Smooth muscle cell (in vitro differentiated cells): ENCODE results near the gene SMIM38. TPM values are rescaled to one million over a fixed set of nuclear protein-coding genes. Genes with fewer than 3 reads are reported as not detected.

ENCODE experiments used
- DNase-seq: peaks from one replicate; lab custom pipeline; 2025; ENCODE audit not compliant: unreplicated experiment; lab: John Stamatoyannopoulos, UW
- H2AFZ ChIP-seq: fragments of 200-600 bp; sonication (generic); 2 replicates; pipeline ENCODE4 v1.6.0; 2016; ENCODE audit warnings: antibody characterized with exemption, low read depth, mild to moderate bottlenecking
- H3F3A ChIP-seq: fragments of 200-600 bp; sonication (generic); 2 replicates; pipeline ENCODE4 v1.6.0; 2017; ENCODE audit warnings: antibody characterized with exemption, low read depth
- H3K27ac ChIP-seq: fragments of 200-600 bp; sonication (generic); 2 replicates; pipeline ENCODE4 v1.5.1; 2016; ENCODE audit warnings: low read depth, mild to moderate bottlenecking
- H3K27me3 ChIP-seq: fragments of 200-600 bp; sonication (generic); 2 replicates; pipeline ENCODE4 v1.6.1; 2016; ENCODE audit warnings: low read depth, mild to moderate bottlenecking
- H3K36me3 ChIP-seq: fragments of 200-600 bp; sonication (generic); 2 replicates; pipeline ENCODE4 v1.5.1; 2016; ENCODE audit warnings: low read depth
- H3K4me1 ChIP-seq: fragments of 200-600 bp; sonication (generic); 2 replicates; pipeline ENCODE4 v1.5.1; 2016; ENCODE audit warnings: low read depth
- H3K4me2 ChIP-seq: fragments of 200-600 bp; sonication (generic); 2 replicates; pipeline ENCODE4 v1.6.0; 2016; ENCODE audit warnings: mild to moderate bottlenecking
- H3K4me3 ChIP-seq: fragments of 200-600 bp; sonication (generic); 2 replicates; pipeline ENCODE4 v1.5.1; 2016; ENCODE audit warnings: mild to moderate bottlenecking
- H3K79me2 ChIP-seq: fragments of 200-600 bp; sonication (generic); 2 replicates; pipeline ENCODE4 v1.6.0; 2016; ENCODE audit warnings: low read depth, mild to moderate bottlenecking
- H3K9ac ChIP-seq: fragments of 200-600 bp; sonication (generic); 2 replicates; pipeline ENCODE4 v1.6.0; 2016; ENCODE audit warnings: low read depth
- H3K9me3 ChIP-seq: fragments of 200-600 bp; sonication (generic); replicated peaks from 2 replicates; pipeline ENCODE4 v1.5.1; 2016; ENCODE audit warnings: low read depth
- H4K20me1 ChIP-seq: fragments of 200-600 bp; sonication (generic); 2 replicates; pipeline ENCODE4 v1.6.0; 2016; ENCODE audit warnings: low read depth
- WGBS: methylation state at CpG from one replicate; pipeline ENCODE4 v1.1.7; 2016; ENCODE audit warnings: low lambda C conversion rate; 5-methylcytosine and 5-hydroxymethylcytosine counted together
- polyA plus RNA-seq: library from polyadenylated mRNA; unstranded; fragments of >200 nt; fragmentation: Nextera tagmentation; extraction: Ambion mirVana; gene quantifications from 2 replicates; pipeline ENCODE4 v1.2.1, GENCODE V29; 2016
- total RNA-seq: library from RNA; depleted of rRNA; stranded (reverse); fragments of >200 nt; gene quantifications from 2 replicates; pipeline ENCODE4 v1.2.3, GENCODE V29; 2014
- TF ChIP-seq, protein P1 (sequence below): fragments of 200-600 bp; sonication (generic); IDR thresholded peaks from 2 replicates; pipeline ENCODE4 v1.5.1; 2017; ENCODE audit warnings: borderline replicate concordance, mild to moderate bottlenecking, antibody characterized with exemption; ENCODE audit not compliant: insufficient read depth, poor library complexity, severe bottlenecking

Gene SMIM38
- total and polyA plus RNA-seq, 2 experiments from 2014 or later, result 0.27 TPM; not detected in 1

DNA sequence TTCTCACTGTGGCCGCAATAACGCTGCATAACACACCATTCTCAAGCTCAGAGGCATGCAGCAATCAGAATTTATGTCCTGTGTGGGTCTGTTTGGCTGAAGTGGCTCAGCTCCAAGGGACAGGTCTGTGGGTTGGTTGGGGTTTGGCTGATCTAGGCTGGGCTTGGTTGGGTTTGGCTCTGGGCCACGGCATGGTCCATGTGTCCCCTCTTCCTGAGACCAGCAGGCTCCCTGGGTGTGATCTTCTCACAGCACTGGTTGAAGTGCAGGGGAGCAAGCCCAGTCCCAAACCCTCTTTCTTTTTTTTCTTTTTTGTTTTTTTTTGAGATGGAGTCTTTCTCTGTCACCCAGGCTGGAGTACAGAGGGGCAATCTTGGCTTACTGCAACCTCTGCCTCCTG lies 25.0 kb downstream of the SMIM38 start:
- DNase-seq, result no peak
- 94% methylated on average over 3 of the region's 3 CpGs for WGBS
- H2AFZ ChIP-seq, result no peak overlapping the region
- TF ChIP-seq, protein P1, sequence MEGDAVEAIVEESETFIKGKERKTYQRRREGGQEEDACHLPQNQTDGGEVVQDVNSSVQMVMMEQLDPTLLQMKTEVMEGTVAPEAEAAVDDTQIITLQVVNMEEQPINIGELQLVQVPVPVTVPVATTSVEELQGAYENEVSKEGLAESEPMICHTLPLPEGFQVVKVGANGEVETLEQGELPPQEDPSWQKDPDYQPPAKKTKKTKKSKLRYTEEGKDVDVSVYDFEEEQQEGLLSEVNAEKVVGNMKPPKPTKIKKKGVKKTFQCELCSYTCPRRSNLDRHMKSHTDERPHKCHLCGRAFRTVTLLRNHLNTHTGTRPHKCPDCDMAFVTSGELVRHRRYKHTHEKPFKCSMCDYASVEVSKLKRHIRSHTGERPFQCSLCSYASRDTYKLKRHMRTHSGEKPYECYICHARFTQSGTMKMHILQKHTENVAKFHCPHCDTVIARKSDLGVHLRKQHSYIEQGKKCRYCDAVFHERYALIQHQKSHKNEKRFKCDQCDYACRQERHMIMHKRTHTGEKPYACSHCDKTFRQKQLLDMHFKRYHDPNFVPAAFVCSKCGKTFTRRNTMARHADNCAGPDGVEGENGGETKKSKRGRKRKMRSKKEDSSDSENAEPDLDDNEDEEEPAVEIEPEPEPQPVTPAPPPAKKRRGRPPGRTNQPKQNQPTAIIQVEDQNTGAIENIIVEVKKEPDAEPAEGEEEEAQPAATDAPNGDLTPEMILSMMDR, result no peak
- no peaks in the 10 kb centered on the region for H3K36me3 ChIP-seq
- no peaks in the 10 kb centered on the region for H3K79me2 ChIP-seq
- no peak overlapping the region for H3K4me3 ChIP-seq
- H3K4me1 ChIP-seq, result no peaks in the 10 kb centered on the region
- no peak overlapping the region for H3K4me2 ChIP-seq
- no peaks in the 10 kb centered on the region for H4K20me1 ChIP-seq
- no peaks in the 10 kb centered on the region for H3F3A ChIP-seq
- no peaks in the 10 kb centered on the region for H3K9me3 ChIP-seq
- no peaks in the 10 kb centered on the region for H3K27me3 ChIP-seq
- H3K27ac ChIP-seq, result no peak overlapping the region
- H3K9ac ChIP-seq, result no peak overlapping the region

DNA sequence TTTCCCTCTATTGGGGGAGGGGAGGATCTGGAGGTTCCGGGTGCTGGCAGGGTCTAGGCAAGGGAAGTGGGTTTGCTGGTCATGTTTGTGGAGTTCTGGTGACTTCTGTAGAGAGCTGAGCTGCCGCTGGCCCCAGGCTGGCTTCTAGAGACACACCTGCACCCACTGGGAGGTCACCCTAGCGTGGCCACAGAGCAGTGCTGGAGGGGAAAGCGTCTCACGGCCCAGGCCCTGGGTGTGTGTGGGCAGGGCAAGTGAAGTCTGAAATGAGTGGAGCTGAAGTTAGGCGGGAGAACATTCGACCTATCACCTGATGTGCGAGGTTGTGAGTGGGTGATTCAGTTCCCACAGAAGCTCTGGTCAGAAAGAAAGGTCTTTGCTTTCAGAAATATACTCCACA lies 27.9 kb downstream of the SMIM38 start:
- H3K27ac ChIP-seq, result no peak overlapping the region
- WGBS, result 91% methylated on average over 8 of the region's 8 CpGs

DNA sequence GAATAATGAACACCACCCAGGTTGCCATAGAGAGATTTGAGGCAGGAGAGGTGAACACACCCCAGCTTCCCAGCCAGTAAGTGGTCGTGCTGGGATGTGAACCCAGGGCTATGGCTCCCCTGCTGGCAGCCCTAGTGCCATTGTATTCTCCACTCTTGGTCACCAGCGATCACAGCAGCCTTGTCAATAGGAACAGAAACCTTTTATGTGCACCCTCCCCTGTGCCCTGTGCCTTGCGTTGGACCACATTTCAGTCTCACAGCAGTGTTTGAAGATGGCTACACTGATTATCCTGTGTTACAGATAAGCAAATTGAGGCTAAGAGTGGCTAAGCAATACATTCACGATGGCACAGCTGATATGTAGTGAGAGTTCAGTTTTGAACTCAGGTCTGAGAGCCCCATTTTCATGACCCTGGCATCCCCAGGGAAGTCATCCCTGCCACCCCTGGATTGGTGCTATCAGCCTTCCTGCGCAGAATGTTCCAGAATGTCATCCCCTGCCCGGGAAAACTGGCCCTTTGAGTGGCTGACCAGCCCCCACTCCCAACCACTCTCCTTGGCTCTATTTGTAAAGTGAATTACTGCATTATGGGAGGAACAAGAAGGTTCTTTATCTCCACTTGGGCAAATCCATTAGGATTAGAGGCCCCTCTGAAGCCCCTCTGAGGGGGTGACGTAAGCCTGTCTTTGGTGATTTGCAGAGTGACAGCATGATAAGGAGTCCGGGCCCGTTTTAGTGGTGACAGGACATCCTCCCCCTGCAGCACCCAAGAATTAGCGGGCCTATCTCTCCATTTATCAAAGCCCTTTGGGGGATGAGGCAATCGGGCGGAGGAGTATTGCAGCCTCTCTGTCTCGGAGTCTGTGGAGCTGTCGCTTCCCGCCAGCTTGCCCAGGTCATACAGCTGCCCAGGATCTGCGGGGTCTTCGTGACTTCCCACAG lies 30.9 kb downstream of the SMIM38 start:
- Histone ChIP-seq H3K27ac (no peak overlapping the region), H3K36me3 (no peaks in the 10 kb centered on the region), H3K27me3 (no peaks in the 10 kb centered on the region), H4K20me1 (no peaks in the 10 kb centered on the region), H3K9ac (no peak overlapping the region), H3K4me2 (no peak overlapping the region), H3F3A (no peaks in the 10 kb centered on the region), H3K4me1 (peaks cover 10% of the 10 kb centered on the region), H2AFZ (no peak overlapping the region), H3K9me3 (no peaks in the 10 kb centered on the region), H3K4me3 (no peak overlapping the region), H3K79me2 (no peaks in the 10 kb centered on the region)
- DNase-seq, result no peak
- TF ChIP-seq, protein P1, result no peak
- 29% methylated on average over 17 of the region's 17 CpGs for WGBS

More for the DNA sequence above, 27.9 kb downstream of the SMIM38 start:
- no peak for DNase-seq
- Histone ChIP-seq H3K4me2 (no peak overlapping the region), H3K36me3 (no peaks in the 10 kb centered on the region), H3K9ac (no peak overlapping the region), H3K27me3 (no peaks in the 10 kb centered on the region), H3K4me1 (peaks cover 10% of the 10 kb centered on the region), H3K9me3 (no peaks in the 10 kb centered on the region), H3F3A (no peaks in the 10 kb centered on the region), H4K20me1 (no peaks in the 10 kb centered on the region), H2AFZ (no peak overlapping the region), H3K4me3 (no peak overlapping the region), H3K79me2 (no peaks in the 10 kb centered on the region)
- TF ChIP-seq, protein P1, result no peak
